ENCODE measurements around the gene PIEZO2.
"Not testable (repeated sequence)": the region's sequence is repeated elsewhere in the genome, so short reads cannot be mapped to it uniquely, and the experiment has no call there.

The PIEZO2 gene

GRCh38 chr18:10682368-10682714, 467.0 kb downstream of the PIEZO2 start:
- DNase-seq (ENCODE audit: low spot score): no peak

DNA sequence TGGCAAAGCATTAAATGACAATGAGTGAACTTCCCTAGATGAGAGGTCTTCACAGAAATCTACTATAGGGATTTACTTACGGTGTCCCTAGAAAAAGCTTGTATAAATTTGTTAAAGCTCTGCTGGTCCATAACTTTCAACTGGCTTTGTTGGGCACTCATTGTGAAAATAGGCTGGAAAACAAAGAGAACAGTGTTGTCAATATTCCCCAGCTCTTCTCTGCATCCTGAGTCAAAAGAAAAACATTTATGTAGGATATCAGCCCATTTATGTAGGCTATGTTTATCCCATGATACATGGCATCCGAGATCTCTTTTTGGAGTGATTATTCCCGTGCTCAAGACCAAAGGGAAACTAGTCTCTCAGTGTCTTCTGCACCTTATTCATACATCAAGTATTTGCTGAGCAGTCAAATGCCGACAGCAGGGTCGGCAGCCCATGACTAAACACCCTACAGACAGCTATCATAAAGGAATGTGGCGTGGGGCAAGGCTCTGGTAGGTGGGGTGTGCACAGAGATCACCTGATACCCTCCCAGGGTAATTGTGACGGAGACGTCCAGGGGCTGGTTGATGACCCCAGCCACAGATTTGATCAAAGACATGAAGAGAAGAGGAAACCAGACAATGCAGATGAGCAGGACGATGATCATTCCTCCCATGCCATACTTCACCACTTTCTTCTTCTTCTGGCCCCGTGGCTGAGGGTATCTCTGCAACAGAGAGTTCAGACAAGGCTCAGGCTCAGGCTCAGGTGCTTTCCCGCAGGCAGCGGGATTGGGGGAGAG, 467.6 kb downstream of the PIEZO2 start:
- DNase-seq (ENCODE audit: low spot score): no peak

DNA sequence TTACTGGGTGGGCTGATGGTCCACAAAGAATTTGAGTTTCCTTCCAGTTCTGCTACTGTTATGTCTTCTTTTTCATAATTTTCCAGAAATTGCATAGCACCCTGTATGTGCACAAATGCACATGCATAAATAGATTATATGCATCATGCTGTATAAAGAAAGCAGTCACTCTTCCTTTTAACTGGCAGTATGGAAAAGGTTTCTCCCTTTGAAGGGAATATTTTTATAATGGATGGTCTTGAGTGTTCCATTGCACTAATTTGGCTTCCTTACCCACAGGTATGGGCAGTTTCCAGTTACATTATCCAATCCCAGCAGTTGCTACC, 469.1 kb downstream of the PIEZO2 start:
- DNase-seq (ENCODE audit: low spot score): no peak

GRCh38 chr18:10679557-10680270, 469.7 kb downstream of the PIEZO2 start:
- no peak for DNase-seq (ENCODE audit: low spot score)

DNA sequence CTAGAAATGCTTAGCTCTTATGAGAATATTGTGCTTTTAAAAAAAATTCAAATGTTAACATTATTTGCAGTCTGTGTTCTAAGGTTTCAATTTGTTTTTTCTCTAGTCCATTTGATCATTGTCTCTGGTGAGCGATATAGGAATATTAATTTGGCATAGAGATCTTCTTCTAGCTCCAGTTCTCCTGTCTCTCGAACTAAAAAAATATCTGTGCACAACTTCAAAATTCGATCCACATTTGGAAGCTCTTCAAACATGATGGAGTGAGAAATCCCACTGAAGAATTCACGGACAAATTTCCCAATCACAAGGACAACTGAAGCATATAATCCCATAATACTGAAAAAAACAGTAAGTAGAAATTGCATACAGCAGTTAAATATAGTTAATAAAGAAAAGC, 477.9 kb downstream of the PIEZO2 start:
- no peak for DNase-seq (ENCODE audit: low spot score)

- DNase-seq (ENCODE audit: low spot score): no peak
These were observed 478.5 kb downstream of the PIEZO2 start for GRCh38 chr18:10670856-10671255.

- DNase-seq (ENCODE audit: low spot score): no peak
These were observed 479.8 kb downstream of the PIEZO2 start for GRCh38 chr18:10669441-10670100.

GRCh38 chr18:10663750-10664149, 485.6 kb downstream of the PIEZO2 start:
- DNase-seq (ENCODE audit: low spot score): no peak

DNA sequence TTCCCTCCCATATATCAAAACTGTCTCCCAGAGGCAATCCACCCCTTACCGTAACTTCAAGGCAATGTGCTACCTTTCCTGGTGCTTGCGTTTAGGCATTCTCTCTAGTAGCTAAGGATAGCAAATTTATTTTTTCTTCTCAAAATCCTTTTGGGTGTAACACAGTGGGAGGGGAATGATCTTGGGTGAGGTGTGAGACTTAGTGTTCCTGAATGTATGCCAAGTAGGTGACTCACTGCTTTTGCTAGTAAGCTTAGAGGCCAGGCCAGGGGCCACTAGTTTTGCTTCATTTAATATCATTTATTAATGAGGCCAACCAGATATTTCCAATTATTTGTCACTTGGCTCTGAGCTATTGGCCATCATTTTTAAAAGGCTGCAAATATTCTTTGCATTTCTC, 488.1 kb downstream of the PIEZO2 start:
- DNase-seq (ENCODE audit: low spot score): no peak

- no peak for DNase-seq (ENCODE audit: low spot score)
These were observed 489.0 kb downstream of the PIEZO2 start for GRCh38 chr18:10660179-10660884.

DNA sequence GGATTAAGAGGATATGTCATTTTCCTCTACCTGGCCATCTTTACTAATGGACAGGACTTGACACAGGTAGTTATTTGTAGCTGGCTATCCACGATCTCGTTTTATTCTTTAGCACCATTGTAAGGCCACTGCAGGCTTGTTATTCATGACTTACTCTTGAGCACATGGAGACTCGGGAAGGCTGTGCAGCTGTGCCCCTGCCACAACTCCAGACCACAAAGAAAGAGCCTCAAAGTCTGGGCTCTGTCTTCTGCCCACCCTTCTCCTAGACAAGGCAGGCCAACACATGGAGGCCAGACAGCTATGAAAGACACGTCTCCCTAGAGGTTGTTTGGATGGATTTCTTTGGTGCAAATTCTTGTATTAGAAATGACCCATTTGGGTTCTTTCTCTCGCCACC, 489.8 kb downstream of the PIEZO2 start:
- DNase-seq (ENCODE audit: low spot score): no peak

- no peak for DNase-seq (ENCODE audit: low spot score)
These were observed 490.4 kb downstream of the PIEZO2 start for GRCh38 chr18:10659000-10659399.

GRCh38 chr18:10644003-10644402, 505.4 kb downstream of the PIEZO2 start:
- DNase-seq (ENCODE audit: low spot score): not testable (repeated sequence)

DNA sequence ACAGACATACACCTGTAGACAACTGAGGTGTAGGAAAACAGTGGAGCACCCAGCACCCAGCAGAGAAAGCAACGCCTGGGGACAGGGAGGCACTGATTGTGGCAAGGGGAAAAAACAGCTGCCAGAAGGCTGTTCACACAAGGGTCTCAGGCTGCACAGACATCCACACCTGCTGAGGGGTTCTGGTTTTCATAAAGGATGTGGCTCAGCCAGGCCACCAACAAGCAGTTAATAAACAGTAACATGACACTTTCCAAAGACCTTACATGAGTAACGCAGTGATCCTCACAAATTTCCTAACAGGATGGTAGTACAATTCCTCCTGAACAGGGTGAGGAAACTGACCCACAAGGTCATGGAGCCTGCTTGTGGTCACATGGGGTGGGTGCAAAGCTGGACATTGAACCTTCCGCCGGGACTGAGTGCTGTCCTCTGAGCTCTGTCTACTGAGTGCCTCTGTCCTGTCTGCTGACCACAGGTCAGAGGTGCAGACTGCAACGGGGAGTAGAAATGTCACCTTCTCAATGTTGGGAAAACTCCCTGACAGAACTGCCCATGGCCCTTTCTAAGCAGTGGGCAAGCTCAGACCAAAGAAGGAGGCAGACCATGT, 506.3 kb downstream of the PIEZO2 start:
- DNase-seq (ENCODE audit: low spot score): not testable (repeated sequence)

- DNase-seq (ENCODE audit: low spot score): not testable (repeated sequence)
These were observed 510.9 kb downstream of the PIEZO2 start for GRCh38 chr18:10638539-10638885.

GRCh38 chr18:10637858-10638538, 511.4 kb downstream of the PIEZO2 start:
- not testable (repeated sequence) for DNase-seq (ENCODE audit: low spot score)

DNA sequence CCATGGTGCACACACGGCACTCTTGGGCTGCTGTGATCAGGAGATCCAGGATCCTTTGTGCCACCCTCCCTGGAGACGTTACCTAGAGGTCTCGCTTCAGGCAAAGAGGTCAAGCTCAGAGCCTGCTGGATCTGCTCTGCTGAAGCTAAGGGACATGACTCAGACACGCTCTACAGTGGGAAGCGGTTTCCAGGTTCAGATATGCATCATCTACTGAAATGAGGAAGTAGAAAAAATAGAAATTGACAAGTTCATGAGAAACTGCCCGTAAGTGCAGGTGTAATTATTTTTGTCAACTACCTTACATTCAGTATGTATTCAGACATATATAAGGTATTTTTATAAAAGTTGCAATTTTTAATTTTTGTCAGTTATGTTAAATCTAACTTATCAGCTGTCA, 520.3 kb downstream of the PIEZO2 start:
- not testable (repeated sequence) for DNase-seq (ENCODE audit: low spot score)

DNA sequence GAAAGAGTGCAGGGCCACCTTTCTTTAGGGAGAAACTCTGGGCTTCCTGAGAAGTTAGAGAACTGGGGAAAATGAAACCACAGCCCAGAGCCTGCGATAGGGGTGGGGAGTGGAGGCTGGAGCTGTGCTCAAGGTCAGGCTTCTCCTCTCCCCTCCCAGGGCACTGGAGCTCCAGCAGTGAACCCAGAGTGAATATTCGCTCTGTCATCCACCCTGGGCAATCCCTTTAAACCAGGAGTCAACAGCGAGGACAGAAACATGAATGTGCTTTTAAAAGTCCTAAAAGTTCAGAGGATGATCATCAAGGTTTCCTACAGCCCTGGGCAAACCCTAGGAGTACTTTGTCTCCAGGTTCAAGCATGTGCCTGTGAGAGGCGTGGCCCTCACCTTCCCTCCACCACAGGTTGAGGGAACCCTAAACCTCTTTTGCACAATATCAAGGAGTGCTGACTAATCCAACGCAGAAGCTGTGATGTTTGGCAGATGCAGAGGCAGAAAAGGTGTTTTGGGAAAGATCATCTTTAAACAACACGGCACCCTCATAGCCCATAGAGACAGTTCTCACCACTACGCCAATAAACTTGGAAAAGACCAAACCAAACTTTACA, 522.7 kb downstream of the PIEZO2 start:
- DNase-seq (ENCODE audit: low spot score): not testable (repeated sequence)

DNA sequence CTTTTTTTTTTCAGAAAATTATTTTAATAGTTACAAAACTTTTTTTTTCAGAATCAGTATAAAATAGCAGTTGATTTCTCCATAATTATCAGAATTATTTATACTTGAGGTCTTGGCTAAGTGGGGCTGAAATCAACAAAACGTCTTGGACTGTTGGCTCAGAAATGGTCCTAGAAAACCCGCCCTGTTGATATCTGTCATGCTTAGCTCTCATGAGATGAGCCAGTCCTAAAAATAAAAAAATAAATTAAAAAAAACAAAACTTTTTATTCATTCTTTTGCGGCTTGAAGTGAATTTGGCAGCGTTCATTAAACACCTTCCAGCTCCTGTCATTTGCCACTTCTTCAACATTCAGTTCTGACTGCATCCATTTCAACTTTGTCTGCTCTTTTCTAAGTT, 525.8 kb downstream of the PIEZO2 start:
- DNase-seq (ENCODE audit: low spot score): not testable (repeated sequence)

GRCh38 chr18:10622982-10623381, 526.4 kb downstream of the PIEZO2 start:
- DNase-seq (ENCODE audit: low spot score): not testable (repeated sequence)

DNA sequence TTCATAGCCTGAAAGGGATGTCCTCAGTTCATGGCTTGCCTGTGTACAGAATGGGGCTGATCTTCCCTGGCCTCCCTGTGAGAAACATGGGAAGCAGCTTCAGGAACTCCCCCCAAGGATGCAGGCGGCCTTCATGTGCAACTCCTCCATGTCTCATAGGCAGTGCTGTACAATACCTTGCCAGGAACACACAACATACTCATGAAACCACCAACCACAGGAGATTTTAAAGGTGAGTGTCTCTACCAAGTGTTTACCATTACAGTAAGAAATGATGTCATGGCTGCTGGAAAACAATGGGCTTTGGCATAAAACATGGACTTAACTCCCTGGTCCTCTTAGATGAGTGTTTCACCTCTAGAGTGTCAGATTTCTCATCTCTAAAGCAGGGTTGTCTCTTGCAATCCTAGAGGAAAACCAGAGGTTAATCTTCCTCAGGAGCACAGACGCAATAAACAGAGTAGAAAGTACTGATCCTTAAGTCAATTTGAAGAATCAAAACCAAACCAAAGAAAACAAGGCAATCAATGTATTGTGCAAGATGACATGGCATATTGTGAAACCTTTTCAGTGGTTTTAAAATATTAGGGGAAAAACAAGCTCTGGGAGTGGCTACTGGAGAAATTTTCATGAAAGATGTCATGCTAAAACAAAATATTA, 528.6 kb downstream of the PIEZO2 start:
- DNase-seq (ENCODE audit: low spot score): not testable (repeated sequence)
